ENCODE measurements around the gene PPP2R2B. TPM values are rescaled to one million over a fixed set of nuclear protein-coding genes. Genes with fewer than 3 reads are reported as not detected.

PPP2R2B gene
- total RNA-seq, 1 experiment from 2014 or later: not detected

GRCh38 chr5:146595088-146595487, 283.5 kb downstream of the PPP2R2B start:
- Histone ChIP-seq H3K27me3 (replicated peaks; ENCODE audit: insufficient read depth, low read depth, low read length, poor library complexity) (peaks cover 93% of the 10 kb centered on the region), H3K36me3 (ENCODE audit: insufficient read depth, low read length, poor library complexity, severe bottlenecking) (no peaks in the 10 kb centered on the region), H3K4me1 (ENCODE audit: insufficient read depth, low read length, poor library complexity, severe bottlenecking) (no peaks in the 10 kb centered on the region), H3K9me3 (ENCODE audit: low read depth, low read length, poor library complexity, severe bottlenecking) (no peaks in the 10 kb centered on the region), H3K27ac (ENCODE audit: low read depth, low read length, poor library complexity, severe bottlenecking) (no peak overlapping the region), H3K4me3 (ENCODE audit: low read depth, low read length, poor library complexity, severe bottlenecking) (no peak overlapping the region)
- BruUV-seq (replicated peaks): no TSS peak
- TF ChIP-seq EZH2 (IDR thresholded peaks at IDR 0.05; ENCODE audit: borderline replicate concordance, low read depth, low read length, poor library complexity, severe bottlenecking) (no peak), CTCF (conservative IDR thresholded peaks at IDR 0.05; ENCODE audit: low read depth, low read length) (no peak)
- DNase-seq (ENCODE audit: low spot score): no peak
- intact Hi-C loops (cut with micrococcal nuclease; ENCODE audit: unreplicated experiment): no loop called here
- CTCF ChIA-PET: no interaction called here
- POLR2A ChIA-PET (ENCODE audit: low non-redundant PET): interaction anchor here (0.6 kb wide), 1 partner anchor 40 kb away, joined by 5 read pairs; no protein-coding TSS in a partner anchor

GRCh38 chr5:146592352-146592751, 286.2 kb downstream of the PPP2R2B start:
- H3K36me3 ChIP-seq (ENCODE audit: insufficient read depth, low read length, poor library complexity, severe bottlenecking): no peaks in the 10 kb centered on the region
- no peak for TF ChIP-seq EZH2 (IDR thresholded peaks at IDR 0.05; ENCODE audit: borderline replicate concordance, low read depth, low read length, poor library complexity, severe bottlenecking)
- no peak for TF ChIP-seq CTCF (conservative IDR thresholded peaks at IDR 0.05; ENCODE audit: low read depth, low read length)
- no TSS peak for BruUV-seq (replicated peaks)
- ChIA-PET CTCF (no interaction called here), POLR2A (ENCODE audit: low non-redundant PET) (no interaction called here)
- no peak overlapping the region for H3K4me3 ChIP-seq (ENCODE audit: low read depth, low read length, poor library complexity, severe bottlenecking)
- H3K4me1 ChIP-seq (ENCODE audit: insufficient read depth, low read length, poor library complexity, severe bottlenecking): no peaks in the 10 kb centered on the region
- DNase-seq (ENCODE audit: low spot score): no peak
- no peaks in the 10 kb centered on the region for H3K9me3 ChIP-seq (ENCODE audit: low read depth, low read length, poor library complexity, severe bottlenecking)
- peaks cover 97% of the 10 kb centered on the region for H3K27me3 ChIP-seq (replicated peaks; ENCODE audit: insufficient read depth, low read depth, low read length, poor library complexity)
- no peak overlapping the region for H3K27ac ChIP-seq (ENCODE audit: low read depth, low read length, poor library complexity, severe bottlenecking)
- intact Hi-C loops (cut with micrococcal nuclease; ENCODE audit: unreplicated experiment): no loop called here

- Histone ChIP-seq H3K4me1 (ENCODE audit: insufficient read depth, low read length, poor library complexity, severe bottlenecking) (no peaks in the 10 kb centered on the region), H3K27ac (ENCODE audit: low read depth, low read length, poor library complexity, severe bottlenecking) (no peak overlapping the region), H3K9me3 (ENCODE audit: low read depth, low read length, poor library complexity, severe bottlenecking) (no peaks in the 10 kb centered on the region), H3K4me3 (ENCODE audit: low read depth, low read length, poor library complexity, severe bottlenecking) (no peak overlapping the region), H3K36me3 (ENCODE audit: insufficient read depth, low read length, poor library complexity, severe bottlenecking) (no peaks in the 10 kb centered on the region), H3K27me3 (replicated peaks; ENCODE audit: insufficient read depth, low read depth, low read length, poor library complexity) (peaks cover 79% of the 10 kb centered on the region)
- TF ChIP-seq CTCF (conservative IDR thresholded peaks at IDR 0.05; ENCODE audit: low read depth, low read length): no peak
- TF ChIP-seq EZH2 (IDR thresholded peaks at IDR 0.05; ENCODE audit: borderline replicate concordance, low read depth, low read length, poor library complexity, severe bottlenecking): no peak
- ChIA-PET CTCF (no interaction called here), POLR2A (ENCODE audit: low non-redundant PET) (interaction anchor here (0.7 kb wide), 1 partner anchor 12 kb away, joined by 3 read pairs; no protein-coding TSS in a partner anchor)
- intact Hi-C loops (cut with micrococcal nuclease; ENCODE audit: unreplicated experiment): no loop called here
- DNase-seq (ENCODE audit: low spot score): no peak
- BruUV-seq (replicated peaks): no TSS peak
These were observed 289.6 kb downstream of the PPP2R2B start for GRCh38 chr5:146589028-146589345.
